GM21447 (cell line): ENCODE data around the gene ASB8.
A peak's percentile ranks its signal among the peaks of the same experiment; 100 is the strongest.

ENCODE experiments used
- ATAC-seq: cut with Tn5 transposase; IDR thresholded peaks from one replicate; pipeline ENCODE4 v1.9.1; 2021; ENCODE audit not compliant: unreplicated experiment

ASB8 gene, protein sequence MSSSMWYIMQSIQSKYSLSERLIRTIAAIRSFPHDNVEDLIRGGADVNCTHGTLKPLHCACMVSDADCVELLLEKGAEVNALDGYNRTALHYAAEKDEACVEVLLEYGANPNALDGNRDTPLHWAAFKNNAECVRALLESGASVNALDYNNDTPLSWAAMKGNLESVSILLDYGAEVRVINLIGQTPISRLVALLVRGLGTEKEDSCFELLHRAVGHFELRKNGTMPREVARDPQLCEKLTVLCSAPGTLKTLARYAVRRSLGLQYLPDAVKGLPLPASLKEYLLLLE

DNA sequence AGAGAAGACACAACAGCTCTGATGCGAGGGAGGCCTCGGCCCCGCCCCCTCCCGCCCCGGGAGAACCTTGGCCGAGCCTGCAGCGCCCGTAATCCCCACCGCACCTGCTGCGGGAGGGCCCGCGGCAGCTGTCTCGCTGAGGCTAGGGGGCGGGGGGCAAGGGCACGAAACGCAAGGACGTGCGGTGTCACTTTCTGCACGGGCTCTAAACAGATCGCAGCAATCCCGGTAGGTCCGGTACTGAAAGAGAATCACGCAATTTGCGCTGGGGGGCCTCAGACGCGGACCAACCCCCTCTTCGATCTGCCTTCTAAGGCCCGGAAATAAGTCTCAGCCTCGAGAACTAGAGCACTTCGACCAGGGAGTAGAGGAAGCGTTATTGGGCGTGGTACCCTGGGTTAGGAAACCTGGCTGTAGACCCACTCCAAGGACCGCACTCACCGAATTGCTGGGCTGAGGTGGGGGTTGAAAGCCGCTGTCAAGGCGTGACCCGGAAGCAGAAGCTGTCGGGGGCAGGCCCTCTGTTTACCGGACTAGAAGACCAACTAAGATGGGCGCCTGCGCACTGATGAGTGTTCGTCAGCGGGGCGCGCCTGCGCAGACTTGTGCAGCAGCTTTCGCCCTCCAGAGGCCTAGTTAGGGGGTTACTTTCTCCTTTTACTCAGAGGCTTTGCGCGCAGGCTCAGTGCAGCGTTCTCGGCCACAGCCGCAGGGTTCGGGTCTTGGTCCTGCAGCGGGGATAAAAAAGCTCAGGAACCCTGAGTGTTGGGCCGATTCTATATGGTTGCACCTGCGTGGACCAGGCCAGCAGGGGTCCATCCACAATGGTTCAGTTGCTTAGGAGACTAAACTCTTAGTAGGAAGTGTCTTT, at the start of gene ASB8:
Gene ASB8 (minus strand): TSS at position 498 of the 871 bp plus-strand sequence. CDS start 4,019 bp downstream, outside the sequence.
- peak; percentile 84 for ATAC-seq

DNA sequence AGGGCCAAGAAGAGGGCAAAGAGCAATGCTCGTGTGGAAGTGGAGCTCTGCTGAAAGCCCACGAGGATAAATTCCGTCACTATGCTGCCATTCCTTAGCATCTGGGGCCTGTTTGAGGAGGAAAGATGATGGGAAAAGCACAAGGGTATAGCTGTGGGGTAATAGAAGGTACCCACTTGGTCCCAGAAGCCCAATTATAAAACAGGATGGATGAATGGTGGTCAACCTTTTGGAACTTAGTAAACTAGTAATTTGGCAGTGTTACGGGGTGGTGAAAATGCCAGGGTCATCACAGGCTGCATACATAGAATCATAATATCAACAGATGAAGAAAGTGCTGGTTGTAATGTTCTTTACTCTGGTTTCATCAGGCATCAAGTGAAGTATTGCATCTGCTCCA, 45.9 kb upstream of the ASB8 start, which contains the start of gene OR10AD1:
Gene OR10AD1 (minus strand): TSS at position 101 of the 400 bp plus-strand sequence. CDS start 0 bp downstream, at position 101.
- no peak for ATAC-seq

DNA sequence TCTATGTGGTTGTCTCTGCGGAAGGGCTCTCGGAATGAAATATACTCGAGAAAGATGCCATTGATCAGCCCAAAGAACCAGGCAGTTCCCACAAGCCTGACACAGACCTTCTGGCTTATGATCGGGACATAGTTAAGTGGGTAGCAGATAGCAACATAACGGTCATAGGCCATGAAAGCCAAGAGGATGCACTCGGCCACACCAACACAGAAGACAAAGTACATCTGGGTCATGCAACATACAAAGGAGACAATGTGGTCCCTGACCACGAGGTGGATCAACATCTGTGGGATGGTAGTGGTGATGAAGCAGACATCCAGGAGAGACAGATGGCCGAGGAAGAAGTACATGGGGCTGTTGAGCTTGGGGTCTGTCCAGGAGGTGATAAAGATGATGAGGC, 45.5 kb upstream of the ASB8 start:
- ATAC-seq, result no peak

DNA sequence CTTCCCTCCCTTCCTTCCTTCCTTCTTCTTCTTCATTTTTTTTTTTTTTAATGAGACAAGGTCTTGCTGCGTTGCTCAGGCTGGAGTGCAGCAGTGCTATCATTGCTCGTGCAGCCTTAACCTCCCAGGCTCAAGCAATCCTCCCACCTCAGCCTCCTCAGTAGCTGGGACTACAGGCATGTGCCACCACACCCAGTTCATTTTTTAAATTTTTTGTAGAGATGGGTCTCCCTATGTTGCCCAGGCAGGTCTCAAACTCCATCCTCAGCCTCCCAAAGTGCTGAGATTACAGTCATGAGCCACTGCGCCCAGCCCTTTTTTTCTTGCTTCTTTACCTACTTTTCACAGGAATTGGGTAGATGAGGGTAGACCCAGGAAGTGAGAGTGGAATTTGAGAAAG, 44.2 kb upstream of the ASB8 start:
- no peak for ATAC-seq

GRCh38 chr12:48201091-48201490, 43.8 kb upstream of the ASB8 start:
- no peak for ATAC-seq

GRCh38 chr12:48199774-48200221, 42.5 kb upstream of the ASB8 start:
- no peak for ATAC-seq

- ATAC-seq, result no peak
Measured at GRCh38 chr12:48198985-48199384, 41.7 kb upstream of the ASB8 start.

- peak; percentile 8 for ATAC-seq
Measured at GRCh38 chr12:48198672-48198971, 41.3 kb upstream of the ASB8 start.

GRCh38 chr12:48197971-48198671, 40.8 kb upstream of the ASB8 start:
- ATAC-seq, result peak; percentile 100

DNA sequence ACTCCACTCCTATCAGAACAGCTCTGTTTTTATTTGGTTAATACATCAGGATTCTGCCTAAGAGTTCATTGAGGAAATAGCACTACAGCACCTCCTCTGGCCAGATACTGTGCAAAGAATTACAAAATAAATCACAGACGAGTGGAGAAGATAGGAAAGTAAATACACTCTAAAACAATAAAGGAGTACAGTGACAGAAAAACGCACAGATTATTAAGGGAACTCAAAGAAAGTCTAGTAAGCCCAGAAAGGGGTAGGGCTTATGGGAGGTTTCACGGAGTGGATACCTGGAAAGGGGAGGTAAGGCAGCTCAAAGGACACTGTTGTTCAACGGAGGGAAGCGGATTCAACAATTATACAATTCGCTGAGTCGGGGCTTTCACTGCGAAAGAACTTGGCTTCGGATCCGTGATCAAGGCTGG, 40.2 kb upstream of the ASB8 start:
- peak; percentile 17 for ATAC-seq

- ATAC-seq, result no peak
Measured at GRCh38 chr12:48194799-48195201, 37.5 kb upstream of the ASB8 start.

- no peak for ATAC-seq
Measured at GRCh38 chr12:48193623-48194022, 36.3 kb upstream of the ASB8 start.

DNA sequence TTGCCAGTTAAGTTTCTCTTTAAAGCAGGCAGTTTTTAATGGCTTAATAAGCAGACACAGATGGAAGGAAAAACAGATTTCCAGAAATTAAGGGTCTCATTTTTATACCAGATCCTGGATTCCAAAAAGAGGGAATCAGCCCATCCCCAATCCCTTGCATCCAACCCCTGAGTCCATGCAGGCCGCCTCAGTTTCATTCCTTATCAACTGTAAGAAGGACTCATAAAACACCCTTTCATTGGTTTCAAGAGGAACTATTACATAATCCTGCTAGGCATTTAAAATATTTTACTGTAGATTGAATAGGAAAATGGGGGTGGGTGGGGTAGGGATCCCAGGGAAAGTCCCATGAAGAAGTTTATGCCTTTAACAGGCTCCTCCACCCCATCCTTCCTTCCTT, 35.5 kb upstream of the ASB8 start:
- ATAC-seq, result no peak

GRCh38 chr12:48191096-48191495, 33.8 kb upstream of the ASB8 start:
- ATAC-seq, result no peak

DNA sequence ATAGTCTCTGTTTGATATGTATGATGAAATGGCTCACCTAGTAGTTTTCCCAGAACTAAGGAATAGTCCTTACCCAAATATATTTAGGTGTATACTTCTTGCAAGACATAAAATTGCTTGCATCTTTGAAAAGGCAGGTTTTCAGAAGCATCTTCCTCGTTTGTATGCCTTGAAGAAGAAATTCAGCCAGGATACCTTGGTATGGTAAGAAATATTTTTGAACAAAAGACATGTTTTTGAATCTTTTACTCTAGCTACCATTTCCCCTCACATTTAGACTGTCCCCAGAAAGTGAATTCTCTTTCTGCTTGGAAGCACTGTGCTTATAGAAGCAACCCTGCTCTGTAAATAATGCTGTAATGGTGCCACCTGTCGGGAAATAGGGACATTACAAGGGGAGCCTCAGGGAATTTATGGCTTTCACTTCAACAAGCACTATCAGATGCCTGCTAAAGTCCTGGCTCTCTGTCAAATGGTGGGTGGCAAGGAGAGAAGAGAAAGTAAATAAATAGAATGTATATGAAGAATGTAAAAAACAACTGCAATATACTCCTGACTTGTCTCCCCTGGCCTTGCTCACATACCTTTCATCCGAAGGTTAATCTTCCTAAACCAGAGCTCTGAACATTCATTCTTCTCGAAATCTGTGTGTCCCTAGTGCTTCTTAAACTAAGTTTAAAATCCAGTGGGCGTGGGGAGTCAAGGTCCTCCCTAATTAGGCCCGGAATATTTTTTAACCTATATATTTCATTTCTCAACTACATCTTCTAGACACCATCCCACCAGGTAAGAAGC, 32.2 kb upstream of the ASB8 start:
- peak; percentile 69 for ATAC-seq

DNA sequence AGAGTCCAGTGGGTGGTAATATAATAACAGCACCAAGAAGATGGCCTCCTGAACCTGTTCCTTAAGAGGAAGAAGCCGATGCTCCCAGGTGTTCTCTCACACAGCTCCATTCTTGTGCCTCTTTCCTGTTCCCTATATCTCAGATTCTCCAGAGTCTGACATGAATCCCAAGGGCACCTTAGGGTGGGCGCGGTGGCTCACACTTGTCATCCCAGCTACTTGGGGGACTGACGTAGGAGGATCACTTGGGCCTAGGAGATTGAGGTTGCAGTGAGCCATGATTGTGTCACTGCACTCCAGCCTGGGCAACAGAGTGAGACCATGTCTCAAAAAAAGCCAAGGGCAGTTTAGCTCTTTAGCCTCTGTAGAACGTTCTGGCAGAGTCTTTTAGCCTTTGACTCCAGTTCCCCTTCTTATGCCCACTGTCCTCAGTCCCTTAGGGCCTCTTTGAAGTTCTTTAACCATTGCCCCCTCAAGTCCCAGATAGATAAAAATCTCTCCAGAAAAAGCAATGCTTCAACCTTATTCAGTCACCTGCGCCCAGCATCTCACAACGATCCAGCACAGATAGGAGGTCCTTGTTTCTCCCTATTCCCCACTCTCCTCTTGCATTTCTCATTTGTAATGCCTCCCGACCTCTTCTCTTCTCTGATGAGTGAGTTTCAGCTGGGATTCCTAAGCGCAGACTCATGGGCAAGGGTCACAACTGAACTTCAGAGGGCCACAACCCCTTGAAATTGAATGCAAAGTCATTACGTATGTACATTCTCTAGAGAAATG, 30.8 kb upstream of the ASB8 start:
- no peak for ATAC-seq

DNA sequence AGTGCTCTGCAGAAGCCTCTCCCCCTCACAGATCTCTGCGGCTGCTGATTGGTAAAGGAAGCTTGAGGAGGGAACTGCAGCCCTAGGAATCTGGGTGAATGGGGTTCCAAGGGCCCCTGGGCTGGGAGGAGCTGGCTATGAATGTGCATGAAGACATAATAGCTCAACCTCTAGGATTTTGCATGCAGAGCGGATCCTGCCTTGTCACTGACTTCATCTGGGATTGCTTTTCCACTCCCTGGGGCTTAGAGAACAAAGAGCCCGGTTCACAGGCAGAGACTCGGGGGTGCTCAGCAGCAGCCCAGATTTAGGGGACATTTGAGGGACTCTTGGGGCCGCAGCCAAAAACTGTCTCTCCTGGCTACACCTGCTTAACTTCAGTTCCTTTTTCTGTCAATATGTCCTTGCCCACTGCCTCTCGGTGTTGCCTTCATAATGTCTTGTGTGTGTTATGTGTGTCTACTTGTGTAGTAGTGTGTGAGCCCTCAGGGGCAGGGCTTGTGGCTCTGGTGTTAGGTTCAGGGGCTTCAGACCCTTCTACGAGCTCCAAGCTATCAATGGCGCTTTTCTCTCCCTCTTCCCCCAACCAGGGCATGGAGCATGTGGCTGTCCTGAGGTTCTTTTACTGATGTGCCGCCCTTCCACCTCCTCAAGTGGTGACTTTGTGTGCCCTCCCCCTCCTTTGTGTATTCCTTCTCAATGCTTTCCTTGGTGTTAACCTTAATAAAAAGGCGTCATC, 28.0 kb upstream of the ASB8 start:
- no peak for ATAC-seq

- no peak for ATAC-seq
Measured at GRCh38 chr12:48184549-48184922, 27.2 kb upstream of the ASB8 start.

GRCh38 chr12:48183876-48184548, 26.7 kb upstream of the ASB8 start:
- no peak for ATAC-seq
